NCI-H128 (cell line): ENCODE results near the gene LGR5.

Experiments used
- DNase-seq: peaks from one replicate; lab custom pipeline; 2025; ENCODE audit not compliant: unreplicated experiment; lab: John Stamatoyannopoulos, UW

LGR5 gene

DNA sequence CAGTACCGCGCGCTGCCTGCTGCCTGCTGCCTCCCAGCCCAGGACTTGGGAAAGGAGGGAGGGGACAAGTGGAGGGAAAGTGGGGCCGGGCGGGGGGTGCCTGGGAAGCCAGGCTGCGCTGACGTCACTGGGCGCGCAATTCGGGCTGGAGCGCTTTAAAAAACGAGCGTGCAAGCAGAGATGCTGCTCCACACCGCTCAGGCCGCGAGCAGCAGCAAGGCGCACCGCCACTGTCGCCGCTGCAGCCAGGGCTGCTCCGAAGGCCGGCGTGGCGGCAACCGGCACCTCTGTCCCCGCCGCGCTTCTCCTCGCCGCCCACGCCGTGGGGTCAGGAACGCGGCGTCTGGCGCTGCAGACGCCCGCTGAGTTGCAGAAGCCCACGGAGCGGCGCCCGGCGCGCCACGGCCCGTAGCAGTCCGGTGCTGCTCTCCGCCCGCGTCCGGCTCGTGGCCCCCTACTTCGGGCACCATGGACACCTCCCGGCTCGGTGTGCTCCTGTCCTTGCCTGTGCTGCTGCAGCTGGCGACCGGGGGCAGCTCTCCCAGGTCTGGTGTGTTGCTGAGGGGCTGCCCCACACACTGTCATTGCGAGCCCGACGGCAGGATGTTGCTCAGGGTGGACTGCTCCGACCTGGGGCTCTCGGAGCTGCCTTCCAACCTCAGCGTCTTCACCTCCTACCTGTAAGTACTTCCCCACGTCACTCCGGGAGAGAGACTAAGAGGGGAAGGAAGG is at the start of gene LGR5:
Gene LGR5 (plus strand): TSS at position 186 of the 732 bp plus-strand sequence. CDS start 283 bp downstream, at position 469.
- DNase-seq: no peak

GRCh38 chr12:71392521-71393145 is 47.0 kb upstream of the LGR5 start:
- no peak for DNase-seq

DNA sequence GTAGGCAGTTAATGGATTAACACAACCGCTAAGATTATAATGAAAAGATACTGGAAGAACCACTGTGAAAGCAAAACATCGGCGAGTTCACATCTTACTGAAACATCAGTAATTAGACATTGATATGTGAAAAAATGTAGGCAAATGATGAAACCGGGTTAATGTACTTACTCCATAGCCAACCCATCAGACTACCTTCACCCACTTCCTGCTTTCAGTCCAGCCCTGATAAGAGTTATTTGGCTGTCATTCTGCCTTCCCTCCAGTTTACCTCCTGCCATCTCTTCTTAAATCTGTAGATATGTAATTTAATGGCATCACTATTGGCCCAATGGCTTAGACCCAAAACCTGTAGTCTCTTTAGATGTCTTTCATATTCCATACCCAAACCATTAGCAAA is 46.0 kb upstream of the LGR5 start:
- DNase-seq: no peak

DNA sequence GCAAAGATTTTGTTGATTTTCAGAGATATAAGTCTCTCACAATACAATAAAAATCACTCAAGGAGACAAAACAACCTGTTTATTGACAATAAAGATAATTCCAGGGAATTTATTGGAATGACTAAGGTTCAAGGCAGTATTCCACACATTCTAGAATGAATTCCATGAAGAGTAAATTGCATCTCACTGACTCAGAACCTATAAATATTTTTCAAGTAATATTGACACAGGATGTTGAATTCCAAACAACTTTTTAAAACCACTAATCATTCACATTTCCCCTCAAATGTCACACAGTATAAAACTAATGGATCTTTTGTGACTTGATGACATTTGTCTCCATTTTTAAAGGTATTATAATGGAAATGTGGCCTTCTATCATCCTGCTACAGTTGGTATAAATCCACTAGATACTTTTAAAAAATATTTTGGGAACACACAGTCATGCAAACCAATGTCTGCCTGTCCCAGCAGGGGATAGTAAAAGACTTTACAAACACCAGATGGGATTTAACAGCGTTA is 42.1 kb upstream of the LGR5 start:
- no peak for DNase-seq

DNA sequence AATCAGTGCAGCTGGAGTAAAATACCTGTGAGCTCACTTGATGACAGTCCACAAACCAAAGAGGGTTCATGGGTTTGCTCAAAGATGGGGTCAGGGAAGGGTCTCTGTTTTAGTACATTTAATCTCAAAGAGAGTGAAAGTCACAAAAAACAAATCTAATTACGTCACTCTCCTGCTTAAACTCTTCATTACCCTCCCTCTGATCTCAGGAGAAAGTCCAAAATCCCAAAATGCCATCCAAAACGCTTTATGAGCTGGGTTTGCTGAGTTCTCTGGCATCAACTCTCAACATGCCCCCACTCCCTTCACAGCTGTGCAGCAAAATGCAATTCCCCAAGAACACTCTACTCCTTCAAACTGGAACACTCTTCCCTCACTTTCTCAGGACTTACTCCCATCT is 40.4 kb upstream of the LGR5 start:
- no peak for DNase-seq

DNA sequence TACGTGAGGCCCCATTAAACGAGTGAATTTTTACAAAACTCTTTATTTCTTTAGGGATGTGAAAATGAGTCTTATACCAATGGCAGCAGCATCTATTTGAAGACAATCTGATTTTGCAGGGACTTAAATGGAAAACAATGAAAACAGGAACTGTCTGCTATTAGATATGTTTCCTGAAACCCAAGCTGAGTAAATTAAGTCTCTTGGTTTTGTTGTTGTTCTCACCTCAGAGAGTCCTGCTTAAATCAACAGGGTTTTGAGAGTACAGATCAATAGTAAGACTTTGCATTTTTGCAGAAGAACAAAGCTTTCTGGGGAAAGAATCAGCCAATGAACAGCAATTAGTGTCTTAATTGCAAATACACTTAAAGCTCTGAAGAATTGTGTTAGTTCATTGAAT is 39.1 kb upstream of the LGR5 start:
- DNase-seq: no peak

DNA sequence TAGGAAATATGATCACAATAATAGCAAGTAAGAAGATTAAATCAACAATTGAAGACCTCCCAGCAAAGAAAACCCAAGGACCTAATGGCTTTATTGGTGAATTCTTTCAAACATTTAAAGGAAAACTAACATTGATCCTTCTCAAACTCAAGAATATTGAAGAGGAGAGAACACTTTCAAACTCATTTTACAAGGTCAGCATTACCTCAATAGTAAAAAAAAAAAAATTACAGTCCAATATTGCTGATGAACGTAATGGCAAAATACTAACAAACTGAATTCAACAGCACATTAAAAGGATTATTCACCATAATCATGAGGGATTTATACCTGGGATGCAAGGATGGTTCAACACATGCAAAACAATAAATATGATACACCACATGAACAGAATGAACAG is 33.7 kb upstream of the LGR5 start:
- no peak for DNase-seq

- no peak for DNase-seq
Measured at GRCh38 chr12:71407732-71408131, 31.9 kb upstream of the LGR5 start.

GRCh38 chr12:71410844-71411243 is 28.8 kb upstream of the LGR5 start:
- DNase-seq: no peak

- DNase-seq: no peak
Measured at GRCh38 chr12:71411635-71412034, 28.0 kb upstream of the LGR5 start.

DNA sequence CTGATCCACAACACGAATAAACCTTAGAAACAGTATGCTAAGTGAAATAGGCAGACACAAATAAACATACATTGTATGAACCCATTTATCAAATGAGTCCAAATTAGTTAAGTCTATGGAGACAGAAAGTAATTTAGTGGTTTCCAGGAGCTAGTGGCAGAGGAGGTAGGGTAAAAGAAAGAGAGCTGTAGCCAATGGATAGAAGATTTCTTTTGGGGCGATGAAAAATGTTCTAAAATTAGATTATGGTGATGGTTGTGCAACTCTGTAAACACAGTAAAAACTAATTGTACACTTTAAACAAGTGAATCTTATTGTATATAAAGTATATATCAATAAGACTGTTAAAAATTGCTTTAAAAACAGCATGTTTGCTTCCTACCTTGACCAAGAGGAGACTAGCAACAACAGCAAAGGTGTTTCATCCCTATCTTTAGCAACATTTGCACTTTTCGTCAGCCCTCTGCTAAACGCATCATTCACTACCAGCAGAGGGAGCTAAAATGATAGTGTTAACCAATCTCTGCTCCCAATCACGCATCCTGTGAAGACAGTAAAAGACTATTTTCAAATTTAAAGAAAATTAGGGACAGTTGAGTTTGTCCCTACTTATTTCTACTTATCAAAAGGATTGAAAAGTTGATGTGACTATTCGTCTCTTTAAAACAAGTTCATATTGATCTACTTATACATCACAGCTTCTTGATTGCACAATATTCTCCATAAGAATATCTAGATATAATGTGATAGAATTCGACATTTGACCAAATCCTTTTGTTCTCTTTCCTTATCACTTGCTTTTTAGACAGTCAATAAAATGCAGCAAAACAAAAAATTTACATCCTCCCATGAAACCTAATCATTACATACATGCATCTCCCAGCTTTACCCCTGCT is 24.0 kb upstream of the LGR5 start:
- DNase-seq: peak; percentile 16

GRCh38 chr12:71417181-71417580 is 22.4 kb upstream of the LGR5 start:
- no peak for DNase-seq

DNA sequence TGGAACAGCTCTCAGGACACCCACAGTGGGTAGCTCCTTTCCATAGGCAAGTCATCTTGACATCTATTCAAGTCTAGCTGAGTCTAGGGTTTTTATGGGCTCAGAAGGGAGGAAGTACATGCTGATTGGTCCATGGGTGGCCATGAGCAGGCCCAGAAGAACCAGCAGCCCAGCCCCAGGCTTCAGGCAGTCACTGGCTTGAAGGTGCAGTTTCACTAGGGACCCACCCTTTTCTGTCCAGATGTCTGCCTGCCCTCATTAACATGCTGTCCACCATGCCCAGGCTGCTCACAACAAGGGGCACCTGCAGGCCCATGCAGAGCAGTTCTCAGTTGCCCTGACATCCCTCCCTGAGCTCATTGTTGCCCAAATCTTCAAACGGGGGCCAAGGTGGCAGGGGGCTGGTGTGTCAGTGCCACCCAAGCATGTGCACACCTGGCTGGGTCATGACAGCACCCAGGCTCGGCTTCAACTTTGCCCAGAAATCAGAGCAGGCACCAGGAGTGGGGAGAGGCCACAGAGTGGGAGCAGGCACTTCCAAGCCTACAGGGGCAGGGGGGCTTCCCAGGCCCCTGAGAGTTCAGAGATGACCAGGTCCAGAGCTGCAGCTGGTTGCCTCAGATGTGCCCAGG is 18.7 kb upstream of the LGR5 start:
- DNase-seq: no peak

DNA sequence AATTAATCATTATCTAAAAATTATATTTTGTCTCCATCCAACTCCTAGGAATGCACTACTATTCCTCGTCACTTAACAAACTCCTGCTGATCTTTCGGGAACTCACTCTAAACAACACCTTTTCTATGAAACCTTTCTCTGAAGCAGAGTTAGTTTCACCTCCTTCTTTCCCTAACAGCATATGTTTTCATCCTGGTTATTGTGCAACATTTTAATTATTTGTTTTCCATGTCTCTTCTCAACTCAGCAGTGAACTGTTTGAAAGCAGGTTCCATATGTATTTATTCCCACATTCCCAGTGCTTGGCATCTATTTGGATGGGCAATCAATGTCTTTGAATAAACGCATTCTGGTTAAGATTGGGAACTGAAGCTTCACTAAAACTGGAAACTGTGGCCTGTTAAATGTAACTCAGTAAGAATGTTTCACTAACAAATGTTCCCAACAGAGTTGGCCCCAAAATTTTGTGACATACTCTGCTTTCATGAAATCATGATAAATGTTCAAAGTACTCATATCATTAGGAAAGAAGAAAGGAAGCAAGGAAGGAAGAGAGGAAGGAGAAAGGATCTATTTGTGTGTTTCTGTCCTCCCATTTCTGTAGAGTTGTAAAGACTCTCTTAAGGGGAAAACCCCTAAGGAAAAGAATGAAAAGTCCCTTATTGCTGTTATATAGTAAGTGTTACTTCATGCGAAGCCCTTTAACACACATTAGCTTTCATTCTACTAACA is 13.9 kb upstream of the LGR5 start:
- DNase-seq: no peak

DNA sequence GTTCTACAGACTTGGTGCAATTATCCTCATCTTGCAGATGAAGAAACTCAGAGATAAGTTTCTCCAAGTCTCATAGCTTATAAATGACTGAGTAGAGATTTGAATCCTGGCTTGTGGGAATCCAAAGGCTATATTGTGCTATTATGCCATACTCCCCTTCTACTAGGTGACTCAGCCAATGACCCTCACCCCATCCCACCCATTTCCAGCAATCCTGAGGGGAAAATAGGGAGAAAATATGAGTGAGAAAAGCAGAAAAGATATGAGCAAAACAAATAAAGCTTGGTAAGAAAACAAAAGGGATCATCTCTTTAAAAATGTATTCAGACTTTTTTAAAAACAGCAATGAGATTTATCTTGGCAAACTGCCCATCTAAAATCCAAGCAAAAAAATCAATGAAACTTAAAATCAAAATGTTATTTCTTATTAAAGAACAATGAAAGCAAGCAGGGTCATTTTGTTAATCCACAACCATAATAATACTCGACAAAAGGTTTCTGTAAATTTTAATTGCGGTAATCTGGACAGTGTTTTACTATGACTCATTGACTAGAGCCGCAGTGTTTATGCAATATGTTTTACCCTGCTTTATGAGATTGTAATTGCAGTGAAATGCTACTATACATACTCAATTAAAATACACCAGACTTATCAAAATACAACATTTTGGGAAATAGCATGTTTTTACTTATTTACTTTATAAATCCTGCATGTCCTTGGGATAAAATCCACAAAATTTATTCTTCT is 13.1 kb upstream of the LGR5 start:
- no peak for DNase-seq

DNA sequence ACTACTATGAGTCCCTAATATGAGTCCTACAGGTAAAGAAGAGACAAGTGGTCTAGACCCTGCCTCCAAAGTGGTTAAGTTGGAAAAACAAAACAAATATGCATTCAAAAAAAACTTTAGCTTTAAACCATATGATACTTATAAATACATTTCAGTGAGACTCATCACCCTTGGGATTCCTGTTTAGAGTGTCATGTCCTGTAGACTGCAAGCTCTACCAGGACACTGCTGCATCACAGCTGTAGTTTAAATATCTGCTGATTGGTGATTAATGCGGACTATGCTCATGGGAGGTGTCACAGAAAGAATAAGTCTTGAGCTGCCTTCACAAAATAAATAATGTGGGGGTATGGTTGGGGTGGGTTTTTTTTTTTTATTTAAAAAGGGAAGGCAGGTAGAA is 8.8 kb upstream of the LGR5 start:
- DNase-seq: no peak

GRCh38 chr12:71431991-71432390 is 7.6 kb upstream of the LGR5 start:
- DNase-seq: no peak

DNA sequence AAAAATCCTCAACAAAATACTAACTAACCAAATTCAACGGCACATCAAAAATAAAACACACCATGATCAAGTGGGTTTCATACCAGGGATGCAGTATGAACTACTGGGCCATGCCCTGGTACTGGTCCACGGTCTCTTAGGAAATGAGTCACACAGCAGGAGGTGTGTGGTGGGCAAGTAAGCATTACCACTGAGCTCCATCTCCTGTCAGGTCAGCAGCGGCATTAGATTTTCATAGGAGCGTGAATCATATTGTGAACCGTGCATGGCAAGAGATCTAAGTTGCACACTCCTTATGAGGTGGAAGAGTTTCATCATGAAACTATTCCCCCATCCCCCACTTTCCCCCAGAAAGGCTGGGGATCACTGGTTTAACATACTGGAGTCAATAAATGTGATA is 6.7 kb upstream of the LGR5 start:
- DNase-seq: no peak

DNA sequence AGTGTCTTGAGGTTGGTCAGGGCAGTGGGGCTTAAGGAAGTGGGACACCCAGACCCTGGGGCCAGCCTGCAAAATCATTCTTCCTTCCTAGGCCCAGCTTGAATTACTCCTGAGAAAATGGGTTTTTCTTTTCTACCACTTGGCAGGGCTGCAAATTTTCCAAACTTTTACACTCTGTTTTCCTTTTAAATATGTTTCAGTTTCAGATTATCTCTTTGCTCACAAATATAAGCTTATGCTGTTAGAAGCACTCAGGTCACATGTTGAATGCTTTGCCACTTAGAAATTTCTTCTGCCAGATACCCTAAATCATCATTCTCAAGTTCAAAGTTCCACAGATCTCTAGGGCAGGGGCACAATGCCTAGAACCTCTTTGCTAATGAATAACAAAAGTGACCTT is 2.9 kb upstream of the LGR5 start:
- no peak for DNase-seq
